WTC11 (cell line): ENCODE measurements around the gene NFATC3. TPM values are rescaled to one million over a fixed set of nuclear protein-coding genes. Genes with fewer than 3 reads are reported as not detected.

Experiments
- ATAC-seq: fragments of 200-7000 bp; cut with Tn5 transposase; 2 replicates; pipeline ENCODE4 v1.10.0; 2021; ENCODE audit warnings: mild to moderate bottlenecking, moderate library complexity
- CTCF ChIA-PET: fragments of 300-600 bp; sonication (Branson Sonifier 250); formaldehyde crosslinking; loops from one replicate; lab custom pipeline; 2021; ENCODE audit warnings: antibody characterized with exemption; lab: Charles Lee
- POLR2A ChIA-PET: fragments of 350-600 bp; sonication (Branson Sonifier 250); formaldehyde crosslinking; loops from one replicate; lab custom pipeline; 2021; ENCODE audit warnings: antibody characterized with exemption; lab: Charles Lee
- DNase-seq: peaks from one replicate; pipeline ENCODE4 v3.0.0; 2021; ENCODE audit warnings: low spot score
- H3K27ac Mint-ChIP-seq: 2 replicates; pipeline ENCODE4 v1.8.0; 2021; ENCODE audit warnings: mixed read lengths
- H3K27me3 Mint-ChIP-seq: 2 replicates; pipeline ENCODE4 v1.8.0; 2021; ENCODE audit warnings: low read depth, mild to moderate bottlenecking, moderate library complexity, mixed read lengths
- H3K36me3 Mint-ChIP-seq: 2 replicates; pipeline ENCODE4 v1.8.0; 2021; ENCODE audit warnings: mixed read lengths
- H3K4me1 Mint-ChIP-seq: 2 replicates; pipeline ENCODE4 v1.8.0; 2022; ENCODE audit warnings: mixed read lengths
- H3K4me3 Mint-ChIP-seq: 2 replicates; pipeline ENCODE4 v1.8.0; 2021; ENCODE audit warnings: mild to moderate bottlenecking, moderate library complexity, mixed read lengths
- H3K9me3 Mint-ChIP-seq: 2 replicates; pipeline ENCODE4 v1.8.0; 2021; ENCODE audit warnings: mixed read lengths
- CREM ChIP-seq: sonication (generic); formaldehyde crosslinking; IDR thresholded peaks from 2 replicates; pipeline ENCODE4 v1.8.1; 2022; ENCODE audit warnings: mild to moderate bottlenecking, missing genetic modification reagents, moderate library complexity
- FOXK1 ChIP-seq: sonication (generic); formaldehyde crosslinking; IDR thresholded peaks from 2 replicates; pipeline ENCODE4 v1.8.0; 2022; ENCODE audit warnings: mild to moderate bottlenecking, moderate library complexity, missing genetic modification reagents
- MYBL2 ChIP-seq: sonication (generic); formaldehyde crosslinking; IDR thresholded peaks from 2 replicates; pipeline ENCODE4 v1.8.1; 2023; ENCODE audit warnings: mild to moderate bottlenecking, moderate library complexity, missing genetic modification reagents
- RORB ChIP-seq: fragments of 250-450 bp; sonication (Bioruptor Pico); IDR thresholded peaks from 2 replicates; pipeline ENCODE4 v1.9.0; 2021; ENCODE audit warnings: mild to moderate bottlenecking
- SMAD3 ChIP-seq: sonication (generic); formaldehyde crosslinking; IDR thresholded peaks from 2 replicates; pipeline ENCODE4 v1.8.0; 2022; ENCODE audit warnings: missing genetic modification reagents, mild to moderate bottlenecking, borderline replicate concordance
- SMAD4 ChIP-seq: sonication (generic); formaldehyde crosslinking; IDR thresholded peaks from 2 replicates; pipeline ENCODE4 v1.8.0; 2022; ENCODE audit warnings: mild to moderate bottlenecking, missing genetic modification reagents
- SP1 ChIP-seq: sonication (generic); formaldehyde crosslinking; conservative IDR thresholded peaks from 2 replicates; pipeline ENCODE4 v1.8.1; 2022; ENCODE audit warnings: missing genetic modification reagents
- TCF7 ChIP-seq: sonication (generic); formaldehyde crosslinking; IDR thresholded peaks from 2 replicates; pipeline ENCODE4 v1.8.0; 2022; ENCODE audit warnings: mild to moderate bottlenecking, low read depth, missing genetic modification reagents, moderate library complexity
- ZNF263 ChIP-seq: sonication (generic); formaldehyde crosslinking; IDR thresholded peaks from 2 replicates; pipeline ENCODE4 v1.8.1; 2022; ENCODE audit warnings: low read depth, mild to moderate bottlenecking, moderate library complexity, missing genetic modification reagents
- ZNF396 ChIP-seq: fragments of 250-450 bp; sonication (Bioruptor Pico); IDR thresholded peaks from 2 replicates; pipeline ENCODE4 v1.8.0; 2021; ENCODE audit warnings: mild to moderate bottlenecking, moderate library complexity, borderline replicate concordance
- ZNF416 ChIP-seq: fragments of 250-450 bp; sonication (Bioruptor Pico); IDR thresholded peaks from 2 replicates; pipeline ENCODE4 v1.9.0; 2021; ENCODE audit warnings: mild to moderate bottlenecking, inconsistent platforms
- ZNF423 ChIP-seq: fragments of 250-450 bp; sonication (Bioruptor Pico); IDR thresholded peaks from 2 replicates; pipeline ENCODE4 v2.1.2; 2022; ENCODE audit warnings: mild to moderate bottlenecking, moderate library complexity
- ZNF671 ChIP-seq: fragments of 250-450 bp; sonication (Bioruptor Pico); IDR thresholded peaks from 2 replicates; pipeline ENCODE4 v1.8.0; 2021; ENCODE audit warnings: mild to moderate bottlenecking
- total RNA-seq: library from RNA; stranded (reverse); gene quantifications from 3 replicates; pipeline ENCODE4 v1.2.3, GENCODE V29; 2021
- TF ChIP-seq, protein P1 (sequence below): sonication (generic); formaldehyde crosslinking; IDR thresholded peaks from 2 replicates; pipeline ENCODE4 v1.8.1; 2023; ENCODE audit warnings: mild to moderate bottlenecking, missing genetic modification reagents, moderate library complexity
- TF ChIP-seq, protein P2 (sequence below): fragments of 250-450 bp; sonication (Bioruptor Pico); conservative IDR thresholded peaks from 2 replicates; pipeline ENCODE4 v1.9.0; 2021; ENCODE audit warnings: mild to moderate bottlenecking
- TF ChIP-seq, protein P3 (sequence below): fragments of 250-450 bp; sonication (Bioruptor Pico); IDR thresholded peaks from 2 replicates; pipeline ENCODE4 v1.9.0; 2021; ENCODE audit warnings: moderate library complexity, mild to moderate bottlenecking, inconsistent platforms, borderline replicate concordance
- TF ChIP-seq, protein P4 (sequence below): sonication (generic); formaldehyde crosslinking; conservative IDR thresholded peaks from 2 replicates; pipeline ENCODE4 v1.8.1; 2022; ENCODE audit warnings: mild to moderate bottlenecking, missing genetic modification reagents
- TF ChIP-seq, protein P5 (sequence below): fragments of 200-600 bp; IDR thresholded peaks from 2 replicates; pipeline ENCODE4 v1.8.0; 2022; ENCODE audit warnings: antibody characterized with exemption
- TF ChIP-seq, protein P6 (sequence below): fragments of 250-450 bp; sonication (Bioruptor Pico); IDR thresholded peaks from 2 replicates; pipeline ENCODE4 v1.9.0; 2021; ENCODE audit warnings: mild to moderate bottlenecking
- TF ChIP-seq, protein P7 (sequence below): fragments of 250-450 bp; sonication (Bioruptor Pico); IDR thresholded peaks from 2 replicates; pipeline ENCODE4 v1.9.0; 2021; ENCODE audit warnings: mild to moderate bottlenecking
- TF ChIP-seq, protein P8 (sequence below): sonication (generic); formaldehyde crosslinking; IDR thresholded peaks from 2 replicates; pipeline ENCODE4 v1.8.0; 2023; ENCODE audit warnings: mild to moderate bottlenecking, missing genetic modification reagents

The NFATC3 gene
- total RNA-seq, 1 experiment from 2014 or later = 34.6 TPM

DNA sequence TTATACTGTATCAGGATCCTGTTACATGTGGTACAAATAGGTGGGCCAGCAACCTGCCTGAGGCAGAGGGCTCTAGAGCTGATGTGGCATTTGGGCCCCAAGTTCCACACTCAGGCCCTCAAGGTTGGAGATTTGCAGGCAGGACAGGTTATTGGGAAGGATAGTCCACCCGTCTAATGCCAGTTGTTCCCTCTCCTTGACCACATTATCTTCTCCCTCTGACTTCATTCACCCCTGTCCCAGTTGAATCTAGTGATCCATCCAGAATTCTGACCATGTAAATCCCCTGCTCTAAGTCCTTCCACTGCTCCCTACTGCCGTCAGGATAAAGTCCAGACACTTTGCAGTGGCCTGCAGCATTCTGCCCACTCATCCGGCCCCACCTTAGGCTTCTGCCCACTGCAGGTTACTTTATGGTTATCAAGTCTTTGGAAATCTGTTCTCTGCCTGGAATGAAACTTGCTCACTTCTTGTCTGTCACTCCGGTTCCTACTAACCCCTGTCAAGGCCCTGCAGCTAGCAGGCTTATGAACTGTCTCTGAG lies 1.9 kb upstream of the NFATC3 start:
- peaks cover 3% of the 10 kb centered on the region for H3K36me3 Mint-ChIP-seq
- H3K4me1 Mint-ChIP-seq = peaks cover 16% of the 10 kb centered on the region
- ChIA-PET CTCF (interaction anchor here (0.5 to 4.3 kb wide), 20 partner anchors 9 to 267 kb away, joined by 3 to 58 read pairs (median 5); partner anchors contain the start of genes DDX28, DUS2, ESRP2 and NRN1L), POLR2A (interaction anchor here (0.6 kb wide), 1 partner anchor 12 kb away, joined by 3 read pairs; no protein-coding TSS in a partner anchor)
- peak overlapping the region; percentile 84 for H3K4me3 Mint-ChIP-seq
- H3K27ac Mint-ChIP-seq = no peak overlapping the region
- ATAC-seq = no peak
- H3K9me3 Mint-ChIP-seq = no peaks in the 10 kb centered on the region
- DNase-seq = no peak
- no peak for TF ChIP-seq SMAD4 (CRISPR knock-in tag)
- TF ChIP-seq ZNF671 (CRISPR knock-in tag) = no peak
- TF ChIP-seq ZNF263 = no peak
- TF ChIP-seq ZNF396 = no peak
- no peak for TF ChIP-seq ZNF416 (CRISPR knock-in tag)
- no peak for TF ChIP-seq TCF7 (CRISPR knock-in tag)
- no peak for TF ChIP-seq SMAD3
- TF ChIP-seq ZNF423 (CRISPR knock-in tag) = no peak
- no peak for TF ChIP-seq CREM (CRISPR knock-in tag)
- TF ChIP-seq, protein P1, sequence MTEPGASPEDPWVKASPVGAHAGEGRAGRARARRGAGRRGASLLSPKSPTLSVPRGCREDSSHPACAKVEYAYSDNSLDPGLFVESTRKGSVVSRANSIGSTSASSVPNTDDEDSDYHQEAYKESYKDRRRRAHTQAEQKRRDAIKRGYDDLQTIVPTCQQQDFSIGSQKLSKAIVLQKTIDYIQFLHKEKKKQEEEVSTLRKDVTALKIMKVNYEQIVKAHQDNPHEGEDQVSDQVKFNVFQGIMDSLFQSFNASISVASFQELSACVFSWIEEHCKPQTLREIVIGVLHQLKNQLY (CRISPR knock-in tag) = no peak
- TF ChIP-seq, protein P2, sequence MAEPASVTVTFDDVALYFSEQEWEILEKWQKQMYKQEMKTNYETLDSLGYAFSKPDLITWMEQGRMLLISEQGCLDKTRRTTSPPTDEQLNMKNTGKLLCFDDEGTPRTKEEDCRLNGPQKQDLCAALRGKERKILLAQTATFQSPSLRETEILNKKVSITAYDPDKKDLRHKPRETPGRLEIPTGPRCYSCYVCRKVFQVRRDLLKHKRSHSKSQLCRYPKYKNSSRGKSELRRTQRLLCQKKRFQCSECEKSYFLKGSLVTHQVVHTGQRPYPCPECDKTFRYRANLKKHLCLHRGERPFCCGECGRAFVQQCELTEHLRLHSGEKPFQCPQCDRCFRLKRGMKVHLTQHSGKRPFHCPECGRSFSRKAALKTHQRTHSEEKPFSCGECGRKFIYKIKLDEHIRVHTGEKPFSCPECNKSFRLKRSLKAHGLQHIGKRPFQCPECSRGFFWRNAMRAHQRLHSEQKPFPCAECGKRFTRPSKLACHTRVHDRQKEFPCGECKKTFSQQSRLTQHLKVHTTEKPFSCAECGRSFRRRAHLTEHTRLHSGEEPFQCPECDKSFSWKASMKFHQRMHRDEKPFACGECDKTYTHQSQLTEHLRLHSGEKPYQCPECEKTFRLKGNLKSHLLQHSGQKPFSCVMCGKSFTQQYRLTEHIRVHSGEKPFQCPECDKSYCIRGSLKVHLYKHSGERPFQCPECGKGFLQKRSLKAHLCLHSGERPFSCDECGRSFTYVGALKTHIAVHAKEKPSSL (CRISPR knock-in tag) = no peak
- TF ChIP-seq, protein P3, sequence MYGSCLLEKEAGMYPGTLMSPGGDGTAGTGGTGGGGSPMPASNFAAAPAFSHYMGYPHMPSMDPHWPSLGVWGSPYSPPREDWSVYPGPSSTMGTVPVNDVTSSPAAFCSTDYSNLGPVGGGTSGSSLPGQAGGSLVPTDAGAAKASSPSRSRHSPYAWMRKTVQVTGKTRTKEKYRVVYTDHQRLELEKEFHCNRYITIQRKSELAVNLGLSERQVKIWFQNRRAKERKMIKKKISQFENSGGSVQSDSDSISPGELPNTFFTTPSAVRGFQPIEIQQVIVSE (CRISPR knock-in tag) = no peak
- TF ChIP-seq, protein P4, sequence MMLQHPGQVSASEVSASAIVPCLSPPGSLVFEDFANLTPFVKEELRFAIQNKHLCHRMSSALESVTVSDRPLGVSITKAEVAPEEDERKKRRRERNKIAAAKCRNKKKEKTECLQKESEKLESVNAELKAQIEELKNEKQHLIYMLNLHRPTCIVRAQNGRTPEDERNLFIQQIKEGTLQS (CRISPR knock-in tag) = no peak
- no peak for TF ChIP-seq MYBL2 (CRISPR knock-in tag)
- H3K27me3 Mint-ChIP-seq = no peaks in the 10 kb centered on the region

DNA sequence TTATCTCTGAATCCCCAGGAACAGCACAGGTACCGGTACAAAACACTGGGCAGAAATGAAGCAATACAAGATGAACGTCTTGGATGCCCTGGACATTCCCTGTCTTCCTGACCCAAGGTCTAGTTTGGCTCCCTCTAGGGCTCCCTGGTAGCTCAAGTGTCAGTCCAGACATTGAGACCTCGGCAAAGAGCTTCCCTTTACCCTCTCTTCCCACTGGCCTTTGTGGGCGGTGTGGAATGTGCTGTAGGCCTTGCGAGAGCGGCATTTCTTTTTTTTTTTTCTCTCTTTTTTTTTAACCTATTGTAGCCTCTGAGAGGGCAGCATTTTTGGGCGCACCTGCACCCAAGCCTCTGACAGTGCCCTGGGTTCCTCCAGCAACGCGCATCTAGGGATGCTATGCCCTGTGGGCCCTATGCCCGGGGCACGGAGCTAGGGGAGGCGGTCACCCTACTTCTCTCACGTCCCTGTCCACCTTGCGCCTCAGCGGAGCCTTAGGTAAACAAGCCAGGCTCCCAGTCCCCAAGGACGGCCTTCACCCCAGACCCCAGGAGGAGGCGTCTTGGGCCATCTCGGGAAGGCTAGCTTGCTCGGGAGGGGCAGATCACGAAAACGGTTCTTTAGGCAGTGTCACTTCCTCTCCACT lies 1.2 kb upstream of the NFATC3 start:
- peak overlapping the region; percentile 84 for H3K4me3 Mint-ChIP-seq
- H3K27ac Mint-ChIP-seq = peak overlapping the region; percentile 55
- ChIA-PET CTCF (interaction anchor here (0.5 to 4.3 kb wide), 31 partner anchors 8 to 563 kb away, joined by 3 to 58 read pairs (median 4); partner anchors contain the start of genes DDX28, DUS2, ESRP2 and NRN1L), POLR2A (interaction anchor here (0.5 to 2.3 kb wide), 4 partner anchors 10 to 152 kb away, joined by 3 to 39 read pairs (median 7); partner anchors contain the start of genes ESRP2 and PSMB10)
- H3K9me3 Mint-ChIP-seq = no peaks in the 10 kb centered on the region
- no peaks in the 10 kb centered on the region for H3K36me3 Mint-ChIP-seq
- peak; percentile 24 for DNase-seq
- no peak for TF ChIP-seq FOXK1 (CRISPR knock-in tag)
- TF ChIP-seq ZNF416 (CRISPR knock-in tag) = no peak
- no peak for TF ChIP-seq RORB
- TF ChIP-seq, protein P5, sequence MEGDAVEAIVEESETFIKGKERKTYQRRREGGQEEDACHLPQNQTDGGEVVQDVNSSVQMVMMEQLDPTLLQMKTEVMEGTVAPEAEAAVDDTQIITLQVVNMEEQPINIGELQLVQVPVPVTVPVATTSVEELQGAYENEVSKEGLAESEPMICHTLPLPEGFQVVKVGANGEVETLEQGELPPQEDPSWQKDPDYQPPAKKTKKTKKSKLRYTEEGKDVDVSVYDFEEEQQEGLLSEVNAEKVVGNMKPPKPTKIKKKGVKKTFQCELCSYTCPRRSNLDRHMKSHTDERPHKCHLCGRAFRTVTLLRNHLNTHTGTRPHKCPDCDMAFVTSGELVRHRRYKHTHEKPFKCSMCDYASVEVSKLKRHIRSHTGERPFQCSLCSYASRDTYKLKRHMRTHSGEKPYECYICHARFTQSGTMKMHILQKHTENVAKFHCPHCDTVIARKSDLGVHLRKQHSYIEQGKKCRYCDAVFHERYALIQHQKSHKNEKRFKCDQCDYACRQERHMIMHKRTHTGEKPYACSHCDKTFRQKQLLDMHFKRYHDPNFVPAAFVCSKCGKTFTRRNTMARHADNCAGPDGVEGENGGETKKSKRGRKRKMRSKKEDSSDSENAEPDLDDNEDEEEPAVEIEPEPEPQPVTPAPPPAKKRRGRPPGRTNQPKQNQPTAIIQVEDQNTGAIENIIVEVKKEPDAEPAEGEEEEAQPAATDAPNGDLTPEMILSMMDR = no peak
- TF ChIP-seq SP1 (CRISPR knock-in tag) = no peak
- no peak for TF ChIP-seq ZNF423 (CRISPR knock-in tag)
- TF ChIP-seq, protein P6, sequence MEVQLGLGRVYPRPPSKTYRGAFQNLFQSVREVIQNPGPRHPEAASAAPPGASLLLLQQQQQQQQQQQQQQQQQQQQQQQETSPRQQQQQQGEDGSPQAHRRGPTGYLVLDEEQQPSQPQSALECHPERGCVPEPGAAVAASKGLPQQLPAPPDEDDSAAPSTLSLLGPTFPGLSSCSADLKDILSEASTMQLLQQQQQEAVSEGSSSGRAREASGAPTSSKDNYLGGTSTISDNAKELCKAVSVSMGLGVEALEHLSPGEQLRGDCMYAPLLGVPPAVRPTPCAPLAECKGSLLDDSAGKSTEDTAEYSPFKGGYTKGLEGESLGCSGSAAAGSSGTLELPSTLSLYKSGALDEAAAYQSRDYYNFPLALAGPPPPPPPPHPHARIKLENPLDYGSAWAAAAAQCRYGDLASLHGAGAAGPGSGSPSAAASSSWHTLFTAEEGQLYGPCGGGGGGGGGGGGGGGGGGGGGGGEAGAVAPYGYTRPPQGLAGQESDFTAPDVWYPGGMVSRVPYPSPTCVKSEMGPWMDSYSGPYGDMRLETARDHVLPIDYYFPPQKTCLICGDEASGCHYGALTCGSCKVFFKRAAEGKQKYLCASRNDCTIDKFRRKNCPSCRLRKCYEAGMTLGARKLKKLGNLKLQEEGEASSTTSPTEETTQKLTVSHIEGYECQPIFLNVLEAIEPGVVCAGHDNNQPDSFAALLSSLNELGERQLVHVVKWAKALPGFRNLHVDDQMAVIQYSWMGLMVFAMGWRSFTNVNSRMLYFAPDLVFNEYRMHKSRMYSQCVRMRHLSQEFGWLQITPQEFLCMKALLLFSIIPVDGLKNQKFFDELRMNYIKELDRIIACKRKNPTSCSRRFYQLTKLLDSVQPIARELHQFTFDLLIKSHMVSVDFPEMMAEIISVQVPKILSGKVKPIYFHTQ = 0 out of 2 replicates have a peak, but pooled peaks have one; percentile 10
- TF ChIP-seq, protein P7, sequence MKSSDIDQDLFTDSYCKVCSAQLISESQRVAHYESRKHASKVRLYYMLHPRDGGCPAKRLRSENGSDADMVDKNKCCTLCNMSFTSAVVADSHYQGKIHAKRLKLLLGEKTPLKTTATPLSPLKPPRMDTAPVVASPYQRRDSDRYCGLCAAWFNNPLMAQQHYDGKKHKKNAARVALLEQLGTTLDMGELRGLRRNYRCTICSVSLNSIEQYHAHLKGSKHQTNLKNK (CRISPR knock-in tag) = no peak
- TF ChIP-seq, protein P8, sequence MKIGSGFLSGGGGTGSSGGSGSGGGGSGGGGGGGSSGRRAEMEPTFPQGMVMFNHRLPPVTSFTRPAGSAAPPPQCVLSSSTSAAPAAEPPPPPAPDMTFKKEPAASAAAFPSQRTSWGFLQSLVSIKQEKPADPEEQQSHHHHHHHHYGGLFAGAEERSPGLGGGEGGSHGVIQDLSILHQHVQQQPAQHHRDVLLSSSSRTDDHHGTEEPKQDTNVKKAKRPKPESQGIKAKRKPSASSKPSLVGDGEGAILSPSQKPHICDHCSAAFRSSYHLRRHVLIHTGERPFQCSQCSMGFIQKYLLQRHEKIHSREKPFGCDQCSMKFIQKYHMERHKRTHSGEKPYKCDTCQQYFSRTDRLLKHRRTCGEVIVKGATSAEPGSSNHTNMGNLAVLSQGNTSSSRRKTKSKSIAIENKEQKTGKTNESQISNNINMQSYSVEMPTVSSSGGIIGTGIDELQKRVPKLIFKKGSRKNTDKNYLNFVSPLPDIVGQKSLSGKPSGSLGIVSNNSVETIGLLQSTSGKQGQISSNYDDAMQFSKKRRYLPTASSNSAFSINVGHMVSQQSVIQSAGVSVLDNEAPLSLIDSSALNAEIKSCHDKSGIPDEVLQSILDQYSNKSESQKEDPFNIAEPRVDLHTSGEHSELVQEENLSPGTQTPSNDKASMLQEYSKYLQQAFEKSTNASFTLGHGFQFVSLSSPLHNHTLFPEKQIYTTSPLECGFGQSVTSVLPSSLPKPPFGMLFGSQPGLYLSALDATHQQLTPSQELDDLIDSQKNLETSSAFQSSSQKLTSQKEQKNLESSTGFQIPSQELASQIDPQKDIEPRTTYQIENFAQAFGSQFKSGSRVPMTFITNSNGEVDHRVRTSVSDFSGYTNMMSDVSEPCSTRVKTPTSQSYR (CRISPR knock-in tag) = no peak
- TF ChIP-seq, all 79 proteins: peak for 1
- peaks cover 18% of the 10 kb centered on the region for H3K4me1 Mint-ChIP-seq
- H3K27me3 Mint-ChIP-seq = no peaks in the 10 kb centered on the region
- peak; percentile 9 for ATAC-seq
